HEK293 (cell line): Measurements from ENCODE around the gene ANKRD63.

ENCODE experiments used
- CTCF ChIA-PET: fragments of 350-600 bp; formaldehyde crosslinking; extraction: SDS; loops from one replicate; lab custom pipeline; 2021; ENCODE audit warnings: antibody characterized with exemption; lab: Yijun Ruan, JAX
- POLR2A ChIA-PET: fragments of 300-600 bp; formaldehyde crosslinking; extraction: SDS; loops from one replicate; lab custom pipeline; 2020; ENCODE audit warnings: antibody characterized with exemption, inconsistent platforms; lab: Yijun Ruan, JAX
- H3K27ac ChIP-seq: fragments of 200-500 bp; sonication (Bioruptor generic); 2 replicates; pipeline ENCODE4 v1.5.1; 2014; ENCODE audit warnings: low read depth, low read length, control low read depth, inconsistent platforms; ENCODE audit errors: extremely low read depth
- H3K36me3 ChIP-seq, 2 experiments: fragments of 200-500 bp in 1 of 2; sonication (Bioruptor generic) in 1 of 2; 1 replicate in 1 of 2; 2 replicates in 1 of 2; pipeline ENCODE4 v1.5.1; 2014 to 2017; ENCODE audit warnings: inconsistent platforms in 2 of 2, low read length in 2 of 2; ENCODE audit not compliant: control insufficient read depth in 2 of 2, insufficient read depth in 1 of 2
- H3K4me1 ChIP-seq: fragments of 200-500 bp; sonication (Bioruptor generic); 2 replicates; pipeline ENCODE4 v1.5.1; 2014; ENCODE audit warnings: mild to moderate bottlenecking, low read length, inconsistent platforms; ENCODE audit not compliant: control insufficient read depth, insufficient read depth
- H3K4me3 ChIP-seq: 2 replicates; pipeline ENCODE4 v1.5.1; 2011; ENCODE audit warnings: low read depth, mild to moderate bottlenecking, control low read depth, low read length, moderate library complexity
- H3K9me3 ChIP-seq: fragments of 200-500 bp; sonication (Bioruptor generic); 2 replicates; pipeline ENCODE4 v1.5.1; 2014; ENCODE audit warnings: low read depth, low read length, inconsistent platforms; ENCODE audit not compliant: control insufficient read depth, insufficient read depth
- BCL11A ChIP-seq: fragments of 450-650 bp; formaldehyde crosslinking; IDR thresholded peaks from 2 replicates; pipeline ENCODE4 v1.5.1; 2016; ENCODE audit warnings: low read depth, missing biosample characterization, missing genetic modification characterization
- KLF9 ChIP-seq: fragments of 450-650 bp; formaldehyde crosslinking; IDR thresholded peaks from 2 replicates; pipeline ENCODE4 v1.5.1; 2016; ENCODE audit warnings: missing biosample characterization, missing genetic modification characterization, low read depth
- OSR2 ChIP-seq: fragments of 450-650 bp; formaldehyde crosslinking; IDR thresholded peaks from 2 replicates; pipeline ENCODE4 v1.5.1; 2016; ENCODE audit warnings: missing biosample characterization, missing genetic modification characterization
- YY2 ChIP-seq: fragments of 450-650 bp; formaldehyde crosslinking; IDR thresholded peaks from 2 replicates; pipeline ENCODE4 v1.5.1; 2016; ENCODE audit warnings: missing biosample characterization, missing genetic modification characterization
- ZEB2 ChIP-seq: fragments of 450-650 bp; formaldehyde crosslinking; IDR thresholded peaks from 2 replicates; pipeline ENCODE4 v1.5.1; 2016; ENCODE audit warnings: missing biosample characterization, missing genetic modification characterization
- ZFHX2 ChIP-seq: fragments of 450-650 bp; formaldehyde crosslinking; conservative IDR thresholded peaks from 2 replicates; pipeline ENCODE4 v1.5.1; 2016; ENCODE audit warnings: missing biosample characterization, missing genetic modification characterization
- ZNF2 ChIP-seq: fragments of 450-650 bp; formaldehyde crosslinking; IDR thresholded peaks from 2 replicates; pipeline ENCODE4 v1.5.1; 2016; ENCODE audit warnings: missing biosample characterization, missing genetic modification characterization
- ZNF24 ChIP-seq: fragments of 450-650 bp; formaldehyde crosslinking; IDR thresholded peaks from 2 replicates; pipeline ENCODE4 v1.5.1; 2016; ENCODE audit warnings: missing biosample characterization, missing genetic modification characterization
- ZNF311 ChIP-seq: fragments of 450-650 bp; formaldehyde crosslinking; IDR thresholded peaks from 2 replicates; pipeline ENCODE4 v1.5.1; 2017; ENCODE audit warnings: missing biosample characterization, missing genetic modification characterization, borderline replicate concordance
- ZNF341 ChIP-seq: fragments of 450-650 bp; formaldehyde crosslinking; IDR thresholded peaks from 2 replicates; pipeline ENCODE4; 2016; ENCODE audit warnings: low read depth, missing biosample characterization, missing genetic modification characterization
- ZNF549 ChIP-seq: fragments of 450-650 bp; IDR thresholded peaks from 2 replicates; pipeline ENCODE4 v1.5.1; 2018; ENCODE audit warnings: missing biosample characterization, missing genetic modification characterization, mild to moderate bottlenecking, inconsistent platforms, moderate library complexity
- ZNF560 ChIP-seq: fragments of 450-650 bp; formaldehyde crosslinking; IDR thresholded peaks from 2 replicates; pipeline ENCODE4 v1.5.1; 2017; ENCODE audit warnings: missing biosample characterization, missing genetic modification characterization, borderline replicate concordance
- ZNF621 ChIP-seq: fragments of 450-650 bp; formaldehyde crosslinking; IDR thresholded peaks from 2 replicates; pipeline ENCODE4 v1.5.1; 2017; ENCODE audit warnings: missing biosample characterization, missing genetic modification characterization
- ZNF626 ChIP-seq: fragments of 450-650 bp; sonication (Bioruptor Pico); formaldehyde crosslinking; IDR thresholded peaks from 2 replicates; pipeline ENCODE4 v1.5.1; 2018; ENCODE audit warnings: missing biosample characterization, missing genetic modification characterization, inconsistent platforms
- ZNF664 ChIP-seq: fragments of 450-650 bp; formaldehyde crosslinking; IDR thresholded peaks from 2 replicates; pipeline ENCODE4 v1.5.1; 2016; ENCODE audit warnings: missing biosample characterization, missing genetic modification characterization
- ZNF76 ChIP-seq: fragments of 450-650 bp; formaldehyde crosslinking; IDR thresholded peaks from 2 replicates; pipeline ENCODE4; 2016; ENCODE audit warnings: low read depth, missing biosample characterization, missing genetic modification characterization, borderline replicate concordance
- ZNF843 ChIP-seq: fragments of 450-650 bp; formaldehyde crosslinking; IDR thresholded peaks from 2 replicates; pipeline ENCODE4 v1.5.1; 2016; ENCODE audit warnings: missing biosample characterization, missing genetic modification characterization
- ZSCAN30 ChIP-seq: fragments of 450-650 bp; IDR thresholded peaks from 2 replicates; pipeline ENCODE4 v1.5.1; 2018; ENCODE audit warnings: missing biosample characterization, mild to moderate bottlenecking, missing genetic modification characterization, moderate library complexity
- TF ChIP-seq, protein P1 (sequence below): fragments of 450-650 bp; formaldehyde crosslinking; IDR thresholded peaks from 2 replicates; pipeline ENCODE4 v1.5.1; 2016; ENCODE audit warnings: missing biosample characterization, missing genetic modification characterization
- TF ChIP-seq, protein P2 (sequence below): IDR thresholded peaks from 2 replicates; pipeline ENCODE4 v1.6.1; 2011; ENCODE audit warnings: mild to moderate bottlenecking, low read depth, low read length, borderline replicate concordance
- TF ChIP-seq, protein P3 (sequence below): fragments of 450-650 bp; IDR thresholded peaks from 2 replicates; pipeline ENCODE4 v1.5.1; 2018; ENCODE audit warnings: missing biosample characterization, mild to moderate bottlenecking, missing genetic modification characterization
- TF ChIP-seq, protein P4 (sequence below): fragments of 450-650 bp; formaldehyde crosslinking; IDR thresholded peaks from 2 replicates; pipeline ENCODE4 v1.5.1; 2016; ENCODE audit warnings: missing biosample characterization, missing genetic modification characterization
- TF ChIP-seq, protein P5 (sequence below): fragments of 450-650 bp; formaldehyde crosslinking; IDR thresholded peaks from 2 replicates; pipeline ENCODE4 v1.5.1; 2016; ENCODE audit warnings: missing biosample characterization, missing genetic modification characterization

Gene ANKRD63

DNA sequence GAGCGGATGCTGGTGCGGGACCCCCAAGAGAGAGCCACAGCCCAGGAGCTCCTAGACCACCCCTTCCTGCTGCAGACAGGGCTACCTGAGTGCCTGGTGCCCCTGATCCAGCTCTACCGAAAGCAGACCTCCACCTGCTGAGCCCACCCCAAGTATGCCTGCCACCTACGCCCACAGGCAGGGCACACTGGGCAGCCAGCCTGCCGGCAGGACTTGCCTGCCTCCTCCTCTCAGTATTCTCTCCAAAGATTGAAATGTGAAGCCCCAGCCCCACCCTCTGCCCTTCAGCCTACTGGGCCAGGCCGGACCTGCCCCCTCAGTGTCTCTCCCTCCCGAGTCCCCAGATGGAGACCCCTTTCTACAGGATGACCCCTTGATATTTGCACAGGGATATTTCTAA is 6.9 kb downstream of the ANKRD63 start (continued):
- TF ChIP-seq ZNF76 (tag by site-specific recombination): no peak
- TF ChIP-seq ZNF24: no peak
- no peak for TF ChIP-seq OSR2 (tag by site-specific recombination)

DNA sequence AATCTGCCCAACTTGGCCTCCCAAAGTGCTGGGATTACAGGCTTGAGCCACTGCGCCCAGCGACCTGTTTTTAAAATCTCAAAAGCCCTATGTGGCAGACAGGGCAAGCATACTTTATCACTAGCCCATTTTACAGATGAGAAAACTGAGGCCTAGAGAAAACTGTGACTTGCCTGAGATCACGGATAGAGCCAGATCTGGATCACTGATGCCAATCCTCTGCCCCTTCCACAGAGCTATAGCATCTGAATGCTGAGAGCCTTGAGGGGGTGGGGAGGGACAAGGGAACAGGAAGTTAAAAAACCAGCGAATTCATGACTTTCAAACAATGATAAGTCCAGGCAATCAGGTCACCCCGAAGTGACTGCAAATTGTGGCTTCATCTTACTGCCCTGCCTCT is 7.3 kb downstream of the ANKRD63 start:
- CTCF ChIA-PET: interaction anchor here (0.7 to 10.6 kb wide), 15 partner anchors 11 to 240 kb away, joined by 3 to 248 read pairs (median 22); partner anchors contain the start of genes PAK6, PLCB2 and SRP14
- TF ChIP-seq ZNF621 (no peak), ZFHX2 (tag by site-specific recombination) (no peak), ZNF549 (no peak), ZEB2 (tag by site-specific recombination) (no peak)
- TF ChIP-seq, protein P1, sequence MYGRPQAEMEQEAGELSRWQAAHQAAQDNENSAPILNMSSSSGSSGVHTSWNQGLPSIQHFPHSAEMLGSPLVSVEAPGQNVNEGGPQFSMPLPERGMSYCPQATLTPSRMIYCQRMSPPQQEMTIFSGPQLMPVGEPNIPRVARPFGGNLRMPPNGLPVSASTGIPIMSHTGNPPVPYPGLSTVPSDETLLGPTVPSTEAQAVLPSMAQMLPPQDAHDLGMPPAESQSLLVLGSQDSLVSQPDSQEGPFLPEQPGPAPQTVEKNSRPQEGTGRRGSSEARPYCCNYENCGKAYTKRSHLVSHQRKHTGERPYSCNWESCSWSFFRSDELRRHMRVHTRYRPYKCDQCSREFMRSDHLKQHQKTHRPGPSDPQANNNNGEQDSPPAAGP: no peak
- no peaks in the 10 kb centered on the region for H3K9me3 ChIP-seq
- H3K4me1 ChIP-seq: no peaks in the 10 kb centered on the region
- no peak overlapping the region for H3K4me3 ChIP-seq
- POLR2A ChIA-PET: no interaction called here
- H3K36me3 ChIP-seq: no peaks in the 10 kb centered on the region
- no peak overlapping the region for H3K27ac ChIP-seq

DNA sequence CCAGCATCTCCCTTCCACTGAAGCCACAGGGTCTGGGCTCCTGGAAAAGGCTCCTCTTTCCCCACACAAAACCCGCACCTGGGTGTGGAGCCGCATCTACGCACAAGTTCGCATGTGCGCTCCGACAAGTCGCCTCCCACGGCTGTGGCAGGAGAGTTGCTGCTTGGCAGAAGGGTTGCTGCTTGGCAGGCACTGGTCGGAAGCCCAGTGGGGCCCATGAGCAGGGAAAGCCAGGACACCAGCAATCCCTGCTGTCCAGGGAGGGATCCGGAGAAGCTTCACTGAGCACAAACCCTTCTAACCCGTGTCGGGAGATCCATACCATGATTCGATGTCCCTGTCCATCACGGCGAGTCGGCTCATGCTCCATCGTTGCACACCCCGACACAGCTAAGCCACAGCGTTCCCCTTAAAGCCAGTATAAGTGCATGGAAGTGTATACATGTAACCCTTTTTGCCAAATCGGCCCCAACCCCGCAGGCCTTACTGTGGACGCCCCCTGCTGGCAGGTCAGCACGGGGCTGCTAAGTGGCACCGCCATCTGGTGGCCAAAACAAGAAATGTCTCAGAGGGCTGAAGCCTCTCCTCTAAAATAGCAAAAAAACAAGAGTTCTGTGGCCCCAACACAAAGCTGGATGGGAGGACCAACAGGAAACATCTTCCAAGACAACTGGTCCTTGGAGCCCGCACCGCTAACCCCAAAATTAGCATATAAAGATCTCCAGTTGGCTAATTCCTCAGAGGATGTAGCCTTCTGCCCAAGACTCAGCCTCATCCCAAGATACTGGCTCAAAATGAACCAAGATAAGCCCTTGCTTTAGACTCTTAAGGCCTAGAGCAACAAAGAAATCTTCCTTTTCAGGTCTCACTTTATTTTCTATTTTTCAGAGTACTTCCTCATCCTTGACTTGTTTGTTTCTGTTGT is 8.3 kb downstream of the ANKRD63 start:
- no peak overlapping the region for H3K4me3 ChIP-seq
- no peaks in the 10 kb centered on the region for H3K9me3 ChIP-seq
- no peaks in the 10 kb centered on the region for H3K36me3 ChIP-seq
- no peak overlapping the region for H3K27ac ChIP-seq
- no peaks in the 10 kb centered on the region for H3K4me1 ChIP-seq
- ChIA-PET CTCF (interaction anchor here (0.5 to 10.6 kb wide), 74 partner anchors 9 to 1610 kb away, joined by 3 to 248 read pairs (median 4); partner anchors contain the start of genes CCDC9B, DISP2, PAK6 and PLCB2), POLR2A (interaction anchor here (1.0 to 1.9 kb wide), 2 partner anchors 57 to 234 kb away, joined by 3 to 9 read pairs; no protein-coding TSS in a partner anchor)
- TF ChIP-seq, protein P2, sequence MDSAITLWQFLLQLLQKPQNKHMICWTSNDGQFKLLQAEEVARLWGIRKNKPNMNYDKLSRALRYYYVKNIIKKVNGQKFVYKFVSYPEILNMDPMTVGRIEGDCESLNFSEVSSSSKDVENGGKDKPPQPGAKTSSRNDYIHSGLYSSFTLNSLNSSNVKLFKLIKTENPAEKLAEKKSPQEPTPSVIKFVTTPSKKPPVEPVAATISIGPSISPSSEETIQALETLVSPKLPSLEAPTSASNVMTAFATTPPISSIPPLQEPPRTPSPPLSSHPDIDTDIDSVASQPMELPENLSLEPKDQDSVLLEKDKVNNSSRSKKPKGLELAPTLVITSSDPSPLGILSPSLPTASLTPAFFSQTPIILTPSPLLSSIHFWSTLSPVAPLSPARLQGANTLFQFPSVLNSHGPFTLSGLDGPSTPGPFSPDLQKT: no peak
- TF ChIP-seq YY2 (no peak), ZNF2 (tag by site-specific recombination) (peak; percentile 84; the same call in 1 of the 2 replicates), ZEB2 (tag by site-specific recombination) (peak; percentile 46; the same call in 1 of the 2 replicates), ZNF341 (tag by site-specific recombination) (no peak), ZNF626 (tag by site-specific recombination) (no peak), ZSCAN30 (tag by site-specific recombination) (peak; percentile 90), KLF9 (tag by site-specific recombination) (no peak), ZNF664 (tag by site-specific recombination) (no peak), BCL11A (no peak), ZNF311 (tag by site-specific recombination) (no peak), ZNF843 (tag by site-specific recombination) (no peak), ZNF560 (tag by site-specific recombination) (no peak)
- TF ChIP-seq, protein P3, sequence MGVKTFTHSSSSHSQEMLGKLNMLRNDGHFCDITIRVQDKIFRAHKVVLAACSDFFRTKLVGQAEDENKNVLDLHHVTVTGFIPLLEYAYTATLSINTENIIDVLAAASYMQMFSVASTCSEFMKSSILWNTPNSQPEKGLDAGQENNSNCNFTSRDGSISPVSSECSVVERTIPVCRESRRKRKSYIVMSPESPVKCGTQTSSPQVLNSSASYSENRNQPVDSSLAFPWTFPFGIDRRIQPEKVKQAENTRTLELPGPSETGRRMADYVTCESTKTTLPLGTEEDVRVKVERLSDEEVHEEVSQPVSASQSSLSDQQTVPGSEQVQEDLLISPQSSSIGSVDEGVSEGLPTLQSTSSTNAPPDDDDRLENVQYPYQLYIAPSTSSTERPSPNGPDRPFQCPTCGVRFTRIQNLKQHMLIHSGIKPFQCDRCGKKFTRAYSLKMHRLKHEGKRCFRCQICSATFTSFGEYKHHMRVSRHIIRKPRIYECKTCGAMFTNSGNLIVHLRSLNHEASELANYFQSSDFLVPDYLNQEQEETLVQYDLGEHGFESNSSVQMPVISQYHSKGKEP (tag by site-specific recombination): no peak
- TF ChIP-seq, protein P4, sequence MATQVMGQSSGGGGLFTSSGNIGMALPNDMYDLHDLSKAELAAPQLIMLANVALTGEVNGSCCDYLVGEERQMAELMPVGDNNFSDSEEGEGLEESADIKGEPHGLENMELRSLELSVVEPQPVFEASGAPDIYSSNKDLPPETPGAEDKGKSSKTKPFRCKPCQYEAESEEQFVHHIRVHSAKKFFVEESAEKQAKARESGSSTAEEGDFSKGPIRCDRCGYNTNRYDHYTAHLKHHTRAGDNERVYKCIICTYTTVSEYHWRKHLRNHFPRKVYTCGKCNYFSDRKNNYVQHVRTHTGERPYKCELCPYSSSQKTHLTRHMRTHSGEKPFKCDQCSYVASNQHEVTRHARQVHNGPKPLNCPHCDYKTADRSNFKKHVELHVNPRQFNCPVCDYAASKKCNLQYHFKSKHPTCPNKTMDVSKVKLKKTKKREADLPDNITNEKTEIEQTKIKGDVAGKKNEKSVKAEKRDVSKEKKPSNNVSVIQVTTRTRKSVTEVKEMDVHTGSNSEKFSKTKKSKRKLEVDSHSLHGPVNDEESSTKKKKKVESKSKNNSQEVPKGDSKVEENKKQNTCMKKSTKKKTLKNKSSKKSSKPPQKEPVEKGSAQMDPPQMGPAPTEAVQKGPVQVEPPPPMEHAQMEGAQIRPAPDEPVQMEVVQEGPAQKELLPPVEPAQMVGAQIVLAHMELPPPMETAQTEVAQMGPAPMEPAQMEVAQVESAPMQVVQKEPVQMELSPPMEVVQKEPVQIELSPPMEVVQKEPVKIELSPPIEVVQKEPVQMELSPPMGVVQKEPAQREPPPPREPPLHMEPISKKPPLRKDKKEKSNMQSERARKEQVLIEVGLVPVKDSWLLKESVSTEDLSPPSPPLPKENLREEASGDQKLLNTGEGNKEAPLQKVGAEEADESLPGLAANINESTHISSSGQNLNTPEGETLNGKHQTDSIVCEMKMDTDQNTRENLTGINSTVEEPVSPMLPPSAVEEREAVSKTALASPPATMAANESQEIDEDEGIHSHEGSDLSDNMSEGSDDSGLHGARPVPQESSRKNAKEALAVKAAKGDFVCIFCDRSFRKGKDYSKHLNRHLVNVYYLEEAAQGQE (tag by site-specific recombination): no peak
- TF ChIP-seq, protein P5, sequence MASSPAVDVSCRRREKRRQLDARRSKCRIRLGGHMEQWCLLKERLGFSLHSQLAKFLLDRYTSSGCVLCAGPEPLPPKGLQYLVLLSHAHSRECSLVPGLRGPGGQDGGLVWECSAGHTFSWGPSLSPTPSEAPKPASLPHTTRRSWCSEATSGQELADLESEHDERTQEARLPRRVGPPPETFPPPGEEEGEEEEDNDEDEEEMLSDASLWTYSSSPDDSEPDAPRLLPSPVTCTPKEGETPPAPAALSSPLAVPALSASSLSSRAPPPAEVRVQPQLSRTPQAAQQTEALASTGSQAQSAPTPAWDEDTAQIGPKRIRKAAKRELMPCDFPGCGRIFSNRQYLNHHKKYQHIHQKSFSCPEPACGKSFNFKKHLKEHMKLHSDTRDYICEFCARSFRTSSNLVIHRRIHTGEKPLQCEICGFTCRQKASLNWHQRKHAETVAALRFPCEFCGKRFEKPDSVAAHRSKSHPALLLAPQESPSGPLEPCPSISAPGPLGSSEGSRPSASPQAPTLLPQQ (tag by site-specific recombination): peak; percentile 76
